ENCODE data around the gene DPF3. TPM values are rescaled to one million over a fixed set of nuclear protein-coding genes. Genes with fewer than 3 reads are reported as not detected.

Gene DPF3
- total RNA-seq, 4 donors from 2014 or later, result 16.7 to 27.8 (median 20.3) TPM

GRCh38 chr14:72577521-72577920, 316.4 kb downstream of the DPF3 start:
- no peak for ATAC-seq
- Histone ChIP-seq H3K27me3 (no peaks in the 10 kb centered on the region), H3K4me3 (no peak overlapping the region), H3K27ac (no peak overlapping the region), H3K36me3 (no peaks in the 10 kb centered on the region), H3K4me1 (no peaks in the 10 kb centered on the region), H3K9me3 (no peaks in the 10 kb centered on the region)
- TF ChIP-seq POLR2A (IDR thresholded peaks at IDR 0.05), result no peak
- TF ChIP-seq, protein P1, sequence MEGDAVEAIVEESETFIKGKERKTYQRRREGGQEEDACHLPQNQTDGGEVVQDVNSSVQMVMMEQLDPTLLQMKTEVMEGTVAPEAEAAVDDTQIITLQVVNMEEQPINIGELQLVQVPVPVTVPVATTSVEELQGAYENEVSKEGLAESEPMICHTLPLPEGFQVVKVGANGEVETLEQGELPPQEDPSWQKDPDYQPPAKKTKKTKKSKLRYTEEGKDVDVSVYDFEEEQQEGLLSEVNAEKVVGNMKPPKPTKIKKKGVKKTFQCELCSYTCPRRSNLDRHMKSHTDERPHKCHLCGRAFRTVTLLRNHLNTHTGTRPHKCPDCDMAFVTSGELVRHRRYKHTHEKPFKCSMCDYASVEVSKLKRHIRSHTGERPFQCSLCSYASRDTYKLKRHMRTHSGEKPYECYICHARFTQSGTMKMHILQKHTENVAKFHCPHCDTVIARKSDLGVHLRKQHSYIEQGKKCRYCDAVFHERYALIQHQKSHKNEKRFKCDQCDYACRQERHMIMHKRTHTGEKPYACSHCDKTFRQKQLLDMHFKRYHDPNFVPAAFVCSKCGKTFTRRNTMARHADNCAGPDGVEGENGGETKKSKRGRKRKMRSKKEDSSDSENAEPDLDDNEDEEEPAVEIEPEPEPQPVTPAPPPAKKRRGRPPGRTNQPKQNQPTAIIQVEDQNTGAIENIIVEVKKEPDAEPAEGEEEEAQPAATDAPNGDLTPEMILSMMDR (IDR thresholded peaks at IDR 0.05 in 4 of 5, conservative IDR thresholded peaks at IDR 0.05 in 1 of 5), result no peak
- intact Hi-C loops (cut with DNase I; ENCODE audit: low total_unique reads) (no loop called here), in situ Hi-C loops (cut with MboI; ENCODE audit: low sequenced_read_pairs in 4 of 4) (no loop called here)
- DNase-seq, result no peak

DNA sequence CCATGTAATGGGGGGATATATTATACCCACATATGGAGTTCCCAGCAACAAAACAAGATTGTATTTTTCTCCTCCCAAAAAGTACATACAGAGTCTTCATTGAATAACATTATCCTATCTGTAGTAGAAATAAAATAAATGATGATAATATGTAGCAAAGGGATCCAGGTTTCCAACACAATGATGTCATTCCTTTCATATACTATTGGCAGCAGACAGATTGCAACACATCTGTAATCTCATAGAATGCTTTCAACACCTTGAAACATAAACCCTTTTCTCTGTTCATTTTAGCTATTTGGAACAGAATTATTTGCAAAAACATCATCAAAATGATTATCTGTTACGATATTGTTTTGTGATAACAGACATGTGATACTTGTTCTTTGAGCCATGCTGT, 317.6 kb downstream of the DPF3 start:
- DNase-seq, result no peak
- ATAC-seq, result no peak
- in situ Hi-C loops (cut with MboI; ENCODE audit: low sequenced_read_pairs in 4 of 4), result no loop called here
- TF ChIP-seq, protein P1 (IDR thresholded peaks at IDR 0.05 in 4 of 5, conservative IDR thresholded peaks at IDR 0.05 in 1 of 5), result no peak
- no peaks in the 10 kb centered on the region for H3K36me3 ChIP-seq
- H3K4me3 ChIP-seq, result no peak overlapping the region
- intact Hi-C loops (cut with DNase I; ENCODE audit: low total_unique reads), result no loop called here
- no peaks in the 10 kb centered on the region for H3K4me1 ChIP-seq
- H3K9me3 ChIP-seq, result no peaks in the 10 kb centered on the region
- H3K27me3 ChIP-seq, result no peaks in the 10 kb centered on the region
- no peak overlapping the region for H3K27ac ChIP-seq

- TF ChIP-seq POLR2A (IDR thresholded peaks at IDR 0.05), result no peak
- TF ChIP-seq, protein P1 (IDR thresholded peaks at IDR 0.05 in 4 of 5, conservative IDR thresholded peaks at IDR 0.05 in 1 of 5), result no peak
- no peaks in the 10 kb centered on the region for H3K27me3 ChIP-seq
- H3K9me3 ChIP-seq, result no peaks in the 10 kb centered on the region
- in situ Hi-C loops (cut with MboI; ENCODE audit: low sequenced_read_pairs in 4 of 4) (no loop called here), intact Hi-C loops (cut with DNase I; ENCODE audit: low total_unique reads) (no loop called here)
- no peak overlapping the region for H3K27ac ChIP-seq
- no peaks in the 10 kb centered on the region for H3K36me3 ChIP-seq
- H3K4me3 ChIP-seq, result no peak overlapping the region
- ATAC-seq, result no peak
- no peak for DNase-seq
- H3K4me1 ChIP-seq, result no peaks in the 10 kb centered on the region
Observed at GRCh38 chr14:72574715-72575114, 319.2 kb downstream of the DPF3 start.

DNA sequence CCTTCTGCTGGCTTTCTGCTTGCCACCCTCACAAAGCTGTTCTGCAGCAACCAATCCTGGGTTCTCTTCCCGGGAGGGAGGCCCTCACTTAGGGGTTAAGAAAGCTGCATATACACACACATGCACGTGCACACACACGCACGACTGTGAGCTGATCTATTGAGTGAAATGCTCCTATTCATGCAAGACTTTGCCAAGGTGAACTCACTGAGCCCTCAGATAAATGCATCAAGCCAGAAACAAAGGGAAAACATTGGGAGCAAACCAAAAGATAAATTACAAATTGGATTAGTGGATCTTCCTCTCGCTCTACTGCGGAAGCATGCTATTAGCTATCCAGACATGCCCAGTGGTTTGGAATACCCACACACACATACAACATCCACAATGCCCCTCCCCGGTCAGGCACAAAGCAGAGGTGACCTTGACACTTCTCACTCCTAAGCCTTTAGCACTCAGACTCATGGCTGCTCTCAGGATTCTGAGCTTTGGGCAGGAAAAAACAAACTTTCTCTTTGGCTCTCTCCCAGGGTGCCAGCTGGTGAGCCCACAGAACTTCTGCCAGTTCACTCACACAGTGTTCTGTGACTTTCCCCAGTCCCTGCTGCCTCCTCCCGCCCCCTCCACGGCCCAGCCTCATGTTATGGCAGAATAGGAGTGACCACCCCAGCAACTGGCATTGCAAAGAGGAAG, 320.0 kb downstream of the DPF3 start:
- Histone ChIP-seq H3K27me3 (no peaks in the 10 kb centered on the region), H3K4me1 (no peaks in the 10 kb centered on the region), H3K27ac (no peak overlapping the region), H3K9me3 (no peaks in the 10 kb centered on the region), H3K36me3 (no peaks in the 10 kb centered on the region), H3K4me3 (no peak overlapping the region)
- no peak for ATAC-seq
- no peak for TF ChIP-seq POLR2A (IDR thresholded peaks at IDR 0.05)
- TF ChIP-seq, protein P1 (IDR thresholded peaks at IDR 0.05 in 4 of 5, conservative IDR thresholded peaks at IDR 0.05 in 1 of 5), result no peak
- in situ Hi-C loops (cut with MboI; ENCODE audit: low sequenced_read_pairs in 4 of 4), result no loop called here
- no peak for DNase-seq
- intact Hi-C loops (cut with DNase I; ENCODE audit: low total_unique reads), result no loop called here

Other genes with a start within 250 kb of the DPF3 start
- gene DCAF4, start 32.4 kb upstream of the DPF3 start, total RNA-seq, result 10 to 100 TPM; 13.9 to 38.3 (median 25.7) TPM
- gene ZFYVE1, start 133.0 kb upstream of the DPF3 start, total RNA-seq, result 10 to 100 TPM; 16.7 to 28.3 (median 19.3) TPM
- 10 to 100 TPM; 28.4 to 34.1 (median 30.1) TPM for gene RBM25, start 164.4 kb upstream of the DPF3 start, total RNA-seq
- 10 to 100 TPM; 21.4 to 49.0 (median 24.5) TPM for gene PSEN1, start 242.4 kb upstream of the DPF3 start, total RNA-seq

Data from gastrocnemius medialis (tissue), 4 donors.